Measurements from ENCODE around the gene CHCHD6.

Gene CHCHD6

DNA sequence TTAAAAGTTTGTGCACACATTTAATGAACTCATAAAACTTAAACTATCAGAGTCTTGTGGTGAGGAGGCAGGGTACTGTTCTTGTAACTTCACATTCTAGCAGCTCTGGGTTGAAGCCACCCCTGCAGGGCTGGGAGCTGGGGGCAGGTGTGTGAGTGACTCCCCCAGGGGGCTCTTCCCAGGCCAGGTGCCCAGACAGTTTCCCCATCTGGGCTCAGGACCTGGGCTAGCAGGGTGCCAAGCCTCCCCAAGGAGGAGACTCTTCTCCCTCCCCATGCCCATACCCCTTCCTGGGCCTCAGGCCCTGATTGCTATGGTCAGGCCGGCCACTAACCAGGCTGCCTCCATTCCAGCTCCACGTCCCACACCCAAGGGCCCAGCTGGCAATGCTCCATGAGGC is 22.0 kb upstream of the CHCHD6 start:
- no peaks in the 10 kb centered on the region for H3K36me3 ChIP-seq (ENCODE audit: control insufficient read depth, insufficient read depth, low read length)
- peaks cover 7% of the 10 kb centered on the region for H3K4me1 ChIP-seq (ENCODE audit: control insufficient read depth, insufficient read depth, low read length, poor library complexity, severe bottlenecking)
- H3K27me3 ChIP-seq (replicated peaks; ENCODE audit: control insufficient read depth, insufficient read depth, low read length, poor library complexity, severe bottlenecking): peaks cover 5% of the 10 kb centered on the region
- DNase-seq: no peak
- no peak overlapping the region for H3K27ac ChIP-seq (ENCODE audit: insufficient read depth, low read length, poor library complexity, severe bottlenecking)
- H3K9me3 ChIP-seq (ENCODE audit: control insufficient read depth, low read length): no peaks in the 10 kb centered on the region
- H3K4me3 ChIP-seq (ENCODE audit: insufficient read depth, low read depth, low read length, poor library complexity, severe bottlenecking): no peak overlapping the region

DNA sequence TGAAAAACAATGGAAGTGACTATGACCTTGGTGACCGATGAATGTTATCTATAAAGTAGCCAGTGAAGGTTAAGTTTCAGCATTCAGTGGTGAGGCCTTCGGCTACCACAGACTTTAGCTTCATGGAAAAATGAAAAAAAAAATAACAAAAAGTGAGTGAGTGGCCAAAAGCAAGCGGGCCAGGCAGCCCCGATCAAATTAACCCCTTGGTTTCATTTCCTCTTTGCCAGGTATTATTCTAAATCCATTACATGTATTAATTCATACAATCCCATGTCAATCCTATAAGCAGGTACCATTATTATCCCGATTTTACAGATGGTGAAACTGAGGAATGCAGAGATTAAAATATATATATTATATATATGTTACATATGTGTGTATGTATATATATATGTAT is 21.0 kb upstream of the CHCHD6 start:
- no peak for DNase-seq
- H3K36me3 ChIP-seq (ENCODE audit: control insufficient read depth, insufficient read depth, low read length): no peaks in the 10 kb centered on the region
- peaks cover 5% of the 10 kb centered on the region for H3K27me3 ChIP-seq (replicated peaks; ENCODE audit: control insufficient read depth, insufficient read depth, low read length, poor library complexity, severe bottlenecking)
- H3K4me3 ChIP-seq (ENCODE audit: insufficient read depth, low read depth, low read length, poor library complexity, severe bottlenecking): no peak overlapping the region
- no peak overlapping the region for H3K27ac ChIP-seq (ENCODE audit: insufficient read depth, low read length, poor library complexity, severe bottlenecking)
- peaks cover 7% of the 10 kb centered on the region for H3K4me1 ChIP-seq (ENCODE audit: control insufficient read depth, insufficient read depth, low read length, poor library complexity, severe bottlenecking)
- no peaks in the 10 kb centered on the region for H3K9me3 ChIP-seq (ENCODE audit: control insufficient read depth, low read length)

DNA sequence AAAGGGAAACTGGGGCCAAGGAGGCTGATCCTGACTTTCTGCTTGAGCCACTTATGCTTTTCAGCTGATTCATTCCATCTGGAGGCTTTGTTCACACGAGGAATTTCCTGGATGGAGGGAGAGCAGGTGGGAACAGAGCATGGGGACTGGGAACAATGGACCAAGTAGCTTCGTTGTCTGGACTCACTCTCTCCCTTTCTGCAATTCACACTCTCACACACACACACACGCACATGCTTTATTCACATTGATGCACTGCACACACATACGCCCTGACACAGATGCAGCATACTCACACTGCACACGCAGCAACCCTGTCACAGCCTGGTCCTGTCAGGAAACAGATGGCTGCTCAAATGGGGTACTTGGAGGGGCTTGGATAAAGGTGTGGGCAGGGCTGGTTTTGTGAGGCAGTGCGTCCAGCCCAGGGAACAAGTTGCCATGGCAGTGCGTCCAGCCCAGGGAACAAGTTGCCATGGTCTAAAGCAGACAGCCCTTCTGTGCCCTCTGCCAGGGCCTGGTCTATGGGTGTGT is 19.8 kb upstream of the CHCHD6 start:
- Histone ChIP-seq H3K36me3 (ENCODE audit: control insufficient read depth, insufficient read depth, low read length) (no peaks in the 10 kb centered on the region), H3K4me3 (ENCODE audit: insufficient read depth, low read depth, low read length, poor library complexity, severe bottlenecking) (no peak overlapping the region), H3K27me3 (replicated peaks; ENCODE audit: control insufficient read depth, insufficient read depth, low read length, poor library complexity, severe bottlenecking) (no peaks in the 10 kb centered on the region), H3K9me3 (ENCODE audit: control insufficient read depth, low read length) (no peaks in the 10 kb centered on the region), H3K27ac (ENCODE audit: insufficient read depth, low read length, poor library complexity, severe bottlenecking) (no peak overlapping the region), H3K4me1 (ENCODE audit: control insufficient read depth, insufficient read depth, low read length, poor library complexity, severe bottlenecking) (peaks cover 2% of the 10 kb centered on the region)
- no peak for DNase-seq

DNA sequence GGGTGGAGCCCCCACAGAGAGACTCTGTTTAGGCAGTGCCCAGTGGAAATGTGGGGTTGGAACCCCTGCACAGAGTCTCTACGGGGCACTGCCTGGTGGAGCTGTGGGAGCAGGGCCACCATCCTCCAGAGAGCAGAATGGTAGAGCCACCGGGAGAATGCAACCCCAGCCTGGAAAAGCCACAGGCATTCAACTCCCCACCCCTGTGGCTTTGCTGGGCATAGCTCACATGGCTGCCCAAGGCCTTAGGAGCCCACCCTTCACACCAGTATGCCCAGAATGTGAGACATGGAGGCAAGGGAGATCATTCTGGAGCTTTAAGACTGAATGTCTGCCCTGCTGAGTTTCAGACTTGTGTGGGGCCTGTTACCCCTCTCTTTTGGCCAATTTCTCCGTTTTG is 19.0 kb upstream of the CHCHD6 start:
- DNase-seq: no peak
- Histone ChIP-seq H3K27me3 (replicated peaks; ENCODE audit: control insufficient read depth, insufficient read depth, low read length, poor library complexity, severe bottlenecking) (no peaks in the 10 kb centered on the region), H3K4me3 (ENCODE audit: insufficient read depth, low read depth, low read length, poor library complexity, severe bottlenecking) (no peak overlapping the region), H3K36me3 (ENCODE audit: control insufficient read depth, insufficient read depth, low read length) (no peaks in the 10 kb centered on the region), H3K27ac (ENCODE audit: insufficient read depth, low read length, poor library complexity, severe bottlenecking) (no peak overlapping the region), H3K9me3 (ENCODE audit: control insufficient read depth, low read length) (no peaks in the 10 kb centered on the region), H3K4me1 (ENCODE audit: control insufficient read depth, insufficient read depth, low read length, poor library complexity, severe bottlenecking) (no peaks in the 10 kb centered on the region)

DNA sequence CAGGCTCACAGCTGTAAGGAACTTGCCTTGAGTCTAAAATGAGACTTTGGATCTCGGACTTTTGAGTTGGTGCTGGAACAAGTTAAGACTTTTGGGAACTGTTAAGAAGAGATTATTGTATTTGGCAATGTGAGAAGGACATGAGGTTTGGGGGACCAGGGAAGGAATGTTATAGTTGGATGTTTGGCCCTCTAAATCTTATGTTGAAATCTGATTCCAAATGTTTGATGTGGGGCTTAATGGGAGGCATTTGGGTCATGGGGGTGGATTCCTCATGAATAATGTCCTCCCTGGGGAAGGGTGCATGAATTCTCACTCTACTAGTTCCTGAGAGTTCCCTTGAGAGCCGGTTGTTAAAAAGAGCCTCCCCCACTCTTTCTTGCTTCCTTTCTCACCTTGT is 18.5 kb upstream of the CHCHD6 start:
- no peak overlapping the region for H3K4me3 ChIP-seq (ENCODE audit: insufficient read depth, low read depth, low read length, poor library complexity, severe bottlenecking)
- no peaks in the 10 kb centered on the region for H3K4me1 ChIP-seq (ENCODE audit: control insufficient read depth, insufficient read depth, low read length, poor library complexity, severe bottlenecking)
- no peak for DNase-seq
- H3K27ac ChIP-seq (ENCODE audit: insufficient read depth, low read length, poor library complexity, severe bottlenecking): no peak overlapping the region
- no peaks in the 10 kb centered on the region for H3K36me3 ChIP-seq (ENCODE audit: control insufficient read depth, insufficient read depth, low read length)
- H3K27me3 ChIP-seq (replicated peaks; ENCODE audit: control insufficient read depth, insufficient read depth, low read length, poor library complexity, severe bottlenecking): no peaks in the 10 kb centered on the region
- no peaks in the 10 kb centered on the region for H3K9me3 ChIP-seq (ENCODE audit: control insufficient read depth, low read length)

DNA sequence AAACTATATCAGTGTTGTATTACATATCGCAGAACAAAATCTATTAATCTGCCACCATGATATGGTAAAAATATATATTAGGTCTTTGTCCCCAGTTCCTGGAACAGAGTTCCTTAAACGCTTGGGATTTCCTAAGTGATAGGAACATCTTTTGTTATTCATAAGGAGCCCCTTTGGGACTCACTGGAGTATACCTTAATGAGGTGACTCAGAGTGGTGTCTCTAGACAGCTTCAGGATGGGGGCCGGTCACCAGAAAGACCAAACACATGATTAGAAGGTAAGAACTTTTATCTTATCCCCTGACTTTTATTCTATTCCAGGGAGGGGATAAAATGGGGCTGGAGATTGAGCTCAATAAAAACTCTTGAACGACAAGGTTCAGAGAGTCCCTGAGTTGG is 12.3 kb upstream of the CHCHD6 start:
- DNase-seq: no peak
- no peaks in the 10 kb centered on the region for H3K36me3 ChIP-seq (ENCODE audit: control insufficient read depth, insufficient read depth, low read length)
- no peak overlapping the region for H3K27ac ChIP-seq (ENCODE audit: insufficient read depth, low read length, poor library complexity, severe bottlenecking)
- H3K4me1 ChIP-seq (ENCODE audit: control insufficient read depth, insufficient read depth, low read length, poor library complexity, severe bottlenecking): no peaks in the 10 kb centered on the region
- no peak overlapping the region for H3K4me3 ChIP-seq (ENCODE audit: insufficient read depth, low read depth, low read length, poor library complexity, severe bottlenecking)
- H3K27me3 ChIP-seq (replicated peaks; ENCODE audit: control insufficient read depth, insufficient read depth, low read length, poor library complexity, severe bottlenecking): peaks cover 3% of the 10 kb centered on the region
- no peaks in the 10 kb centered on the region for H3K9me3 ChIP-seq (ENCODE audit: control insufficient read depth, low read length)

DNA sequence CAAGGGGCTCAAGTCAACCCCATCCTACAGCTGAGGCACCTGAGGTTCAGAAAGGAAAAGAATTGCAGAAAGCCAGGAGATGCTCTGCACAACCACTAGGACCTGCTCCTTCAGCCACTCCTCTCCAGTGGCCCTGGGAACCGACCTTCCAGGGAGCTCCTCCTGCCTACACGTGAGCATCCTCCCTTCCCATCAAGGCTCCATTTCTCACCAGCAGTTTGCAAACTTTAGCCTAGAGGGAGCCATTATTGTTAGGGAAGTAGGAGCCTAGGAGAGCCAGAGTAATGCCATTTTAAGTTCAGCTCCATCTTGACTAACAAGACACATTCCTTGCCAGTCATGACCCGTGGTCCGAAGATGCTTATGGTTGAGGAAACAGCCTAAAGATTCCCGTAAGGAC is 11.2 kb upstream of the CHCHD6 start:
- Histone ChIP-seq H3K36me3 (ENCODE audit: control insufficient read depth, insufficient read depth, low read length) (no peaks in the 10 kb centered on the region), H3K4me3 (ENCODE audit: insufficient read depth, low read depth, low read length, poor library complexity, severe bottlenecking) (no peak overlapping the region), H3K9me3 (ENCODE audit: control insufficient read depth, low read length) (no peaks in the 10 kb centered on the region), H3K4me1 (ENCODE audit: control insufficient read depth, insufficient read depth, low read length, poor library complexity, severe bottlenecking) (no peaks in the 10 kb centered on the region), H3K27ac (ENCODE audit: insufficient read depth, low read length, poor library complexity, severe bottlenecking) (no peak overlapping the region), H3K27me3 (replicated peaks; ENCODE audit: control insufficient read depth, insufficient read depth, low read length, poor library complexity, severe bottlenecking) (peaks cover 3% of the 10 kb centered on the region)
- DNase-seq: no peak

DNA sequence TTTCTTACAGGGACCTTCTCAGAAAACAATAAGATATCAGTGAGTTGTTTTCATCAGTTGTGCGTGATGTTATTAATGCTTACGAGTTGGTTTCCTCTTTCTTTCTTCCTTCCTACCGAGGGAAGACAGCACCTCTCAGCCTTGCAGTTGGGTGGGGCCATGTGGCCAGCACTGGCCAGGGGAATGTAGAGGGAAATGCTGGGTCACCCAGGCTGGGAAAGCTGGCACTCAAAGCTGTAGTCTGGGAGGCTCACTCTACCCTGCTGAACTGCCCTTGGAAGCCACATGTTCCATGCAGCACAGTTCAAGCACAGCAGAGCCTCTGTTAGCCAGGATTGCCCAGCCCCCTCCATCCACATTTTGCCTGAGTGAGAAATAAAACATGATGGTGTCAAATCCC is 10.1 kb upstream of the CHCHD6 start:
- Histone ChIP-seq H3K27ac (ENCODE audit: insufficient read depth, low read length, poor library complexity, severe bottlenecking) (no peak overlapping the region), H3K4me3 (ENCODE audit: insufficient read depth, low read depth, low read length, poor library complexity, severe bottlenecking) (no peak overlapping the region), H3K4me1 (ENCODE audit: control insufficient read depth, insufficient read depth, low read length, poor library complexity, severe bottlenecking) (no peaks in the 10 kb centered on the region), H3K27me3 (replicated peaks; ENCODE audit: control insufficient read depth, insufficient read depth, low read length, poor library complexity, severe bottlenecking) (peaks cover 3% of the 10 kb centered on the region), H3K9me3 (ENCODE audit: control insufficient read depth, low read length) (no peaks in the 10 kb centered on the region), H3K36me3 (ENCODE audit: control insufficient read depth, insufficient read depth, low read length) (no peaks in the 10 kb centered on the region)
- no peak for DNase-seq

DNA sequence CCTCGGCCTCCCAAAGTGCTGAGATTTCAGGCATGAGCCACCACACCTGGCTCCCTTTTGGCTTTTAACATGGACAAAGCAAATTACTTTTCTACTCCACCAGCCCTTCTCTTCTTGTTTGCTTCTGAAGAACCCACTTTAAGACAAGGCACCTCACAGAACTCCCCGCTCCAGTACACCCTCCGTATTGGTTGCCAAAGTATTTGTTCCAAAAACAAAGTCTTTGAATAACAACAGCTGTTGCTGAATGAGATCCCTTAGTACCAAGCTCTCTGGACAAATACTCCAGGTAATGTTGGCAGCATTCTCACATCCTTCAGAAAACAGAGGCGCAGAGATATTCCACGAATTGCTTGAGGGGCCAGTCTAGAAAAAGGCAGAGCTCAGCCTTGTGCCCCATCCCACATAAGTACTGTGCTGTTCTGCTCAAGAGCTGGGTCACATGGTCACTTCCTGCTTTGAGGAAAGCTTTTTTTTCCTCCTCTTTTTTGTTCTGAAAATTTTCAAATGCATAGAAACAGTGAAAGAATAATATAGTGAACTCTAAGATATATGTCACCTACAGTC is 7.3 kb upstream of the CHCHD6 start:
- Histone ChIP-seq H3K4me1 (ENCODE audit: control insufficient read depth, insufficient read depth, low read length, poor library complexity, severe bottlenecking) (no peaks in the 10 kb centered on the region), H3K9me3 (ENCODE audit: control insufficient read depth, low read length) (no peaks in the 10 kb centered on the region), H3K27me3 (replicated peaks; ENCODE audit: control insufficient read depth, insufficient read depth, low read length, poor library complexity, severe bottlenecking) (peaks cover 8% of the 10 kb centered on the region), H3K4me3 (ENCODE audit: insufficient read depth, low read depth, low read length, poor library complexity, severe bottlenecking) (no peak overlapping the region), H3K36me3 (ENCODE audit: control insufficient read depth, insufficient read depth, low read length) (no peaks in the 10 kb centered on the region), H3K27ac (ENCODE audit: insufficient read depth, low read length, poor library complexity, severe bottlenecking) (no peak overlapping the region)
- no peak for DNase-seq

DNA sequence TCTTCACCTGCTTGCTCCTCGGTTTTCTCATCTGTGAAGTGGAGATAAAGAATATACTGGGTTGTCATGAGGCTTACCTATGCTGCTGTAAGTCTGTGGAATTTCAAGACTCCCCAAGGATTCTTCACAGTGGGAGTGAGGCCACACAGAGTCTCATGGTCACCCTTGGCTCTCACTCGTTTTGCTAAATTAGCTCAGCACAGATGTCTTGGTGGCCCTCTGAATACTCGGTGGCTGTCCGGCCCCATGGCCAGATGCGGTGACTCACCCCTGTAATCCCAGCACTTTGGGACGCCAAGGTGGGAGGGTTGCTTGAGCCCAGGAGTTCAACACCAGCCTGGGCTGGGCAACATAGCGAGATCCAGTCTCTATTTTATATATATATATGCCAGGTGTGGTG is 5.0 kb upstream of the CHCHD6 start:
- H3K4me3 ChIP-seq (ENCODE audit: insufficient read depth, low read depth, low read length, poor library complexity, severe bottlenecking): no peak overlapping the region
- no peak overlapping the region for H3K27ac ChIP-seq (ENCODE audit: insufficient read depth, low read length, poor library complexity, severe bottlenecking)
- peaks cover 5% of the 10 kb centered on the region for H3K27me3 ChIP-seq (replicated peaks; ENCODE audit: control insufficient read depth, insufficient read depth, low read length, poor library complexity, severe bottlenecking)
- DNase-seq: no peak
- H3K36me3 ChIP-seq (ENCODE audit: control insufficient read depth, insufficient read depth, low read length): no peaks in the 10 kb centered on the region
- H3K4me1 ChIP-seq (ENCODE audit: control insufficient read depth, insufficient read depth, low read length, poor library complexity, severe bottlenecking): no peaks in the 10 kb centered on the region
- H3K9me3 ChIP-seq (ENCODE audit: control insufficient read depth, low read length): no peaks in the 10 kb centered on the region

Measured in effector memory CD4-positive, alpha-beta T cell (primary cell).